Measurements from ENCODE around the gene COL4A6. TPM values are rescaled to one million over a fixed set of nuclear protein-coding genes. Genes with fewer than 3 reads are reported as not detected.
"Not testable (repeated sequence)": the region's sequence is repeated elsewhere in the genome, so short reads cannot be mapped to it uniquely, and the experiment has no call there.

COL4A6 gene
- total RNA-seq, 1 donor from 2014 or later, result 40.5 TPM

DNA sequence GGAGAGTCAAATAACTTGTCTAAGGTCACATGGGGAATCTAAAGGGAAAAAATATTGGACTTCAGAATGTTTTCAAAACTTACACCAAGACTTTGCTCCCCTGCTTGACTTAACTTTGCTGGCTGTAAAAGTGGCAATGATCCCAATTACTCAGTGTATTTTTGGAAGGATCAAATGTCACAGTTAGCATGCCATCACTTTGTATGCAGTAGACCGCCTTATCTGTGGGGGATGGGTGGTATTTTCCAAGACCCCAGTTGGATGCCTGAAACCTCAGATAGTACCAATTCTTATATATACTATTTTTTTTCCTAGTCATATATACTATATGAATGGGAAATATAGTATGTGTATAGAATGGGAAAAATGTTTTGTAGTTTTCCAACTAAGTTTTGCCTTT lies 53.4 kb downstream of the COL4A6 start:
- H3K36me3 ChIP-seq, result no peaks in the 10 kb centered on the region
- Mint-ChIP-seq H3K36me3 (peaks cover 40% of the 10 kb centered on the region), H3K4me3 (no peak overlapping the region)

DNA sequence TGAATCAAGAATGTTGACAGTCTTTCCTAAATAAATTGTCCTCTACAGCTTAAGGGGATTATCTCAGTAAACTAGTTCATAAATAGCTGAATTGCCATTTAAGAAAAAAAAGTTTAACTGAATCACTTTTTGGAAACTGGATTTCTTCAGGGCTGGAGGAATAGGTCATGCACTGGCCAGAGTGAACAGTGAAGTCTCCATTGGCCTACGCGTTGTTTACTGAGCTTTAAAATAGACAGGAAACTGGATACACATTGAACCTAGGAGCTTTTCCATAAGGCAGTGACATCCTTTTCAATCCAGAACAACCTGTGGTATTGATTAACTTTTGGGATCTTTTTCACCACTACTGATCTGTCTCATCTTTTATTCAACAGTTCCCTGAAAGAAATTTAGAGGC lies 58.0 kb downstream of the COL4A6 start:
- no peaks in the 10 kb centered on the region for H3K27me3 ChIP-seq
- Mint-ChIP-seq H3K4me1 (peaks cover 14% of the 10 kb centered on the region), H3K27me3 (ENCODE audit: insufficient read depth, low read depth) (no peaks in the 10 kb centered on the region), H3K9me3 (peaks cover 7% of the 10 kb centered on the region), H3K36me3 (peaks cover 18% of the 10 kb centered on the region), H3K4me3 (no peak overlapping the region), H3K27ac (no peak overlapping the region)
- no peak overlapping the region for H3K9ac ChIP-seq
- H3K4me3 ChIP-seq, result no peak overlapping the region
- H3K9me3 ChIP-seq (ENCODE audit: low read depth), result no peaks in the 10 kb centered on the region
- H3K4me2 ChIP-seq, result no peak overlapping the region
- DNase-seq (ENCODE audit: low spot score), result no peak
- no peak for TF ChIP-seq EZH2phosphoT487 (IDR thresholded peaks at IDR 0.05)
- H3K4me1 ChIP-seq, result peaks cover 11% of the 10 kb centered on the region
- H3K79me2 ChIP-seq (ENCODE audit: low read depth), result no peaks in the 10 kb centered on the region
- no peaks in the 10 kb centered on the region for H3F3A ChIP-seq (ENCODE audit: low read depth)
- no peak overlapping the region for H3K27ac ChIP-seq
- H2AFZ ChIP-seq (replicated peaks), result no peak overlapping the region
- no peaks in the 10 kb centered on the region for H4K20me1 ChIP-seq (ENCODE audit: low read depth)
- H3K36me3 ChIP-seq, result no peaks in the 10 kb centered on the region

More for the DNA sequence above, 53.4 kb downstream of the COL4A6 start:
- no peaks in the 10 kb centered on the region for H3K4me1 ChIP-seq
- TF ChIP-seq, protein P1, sequence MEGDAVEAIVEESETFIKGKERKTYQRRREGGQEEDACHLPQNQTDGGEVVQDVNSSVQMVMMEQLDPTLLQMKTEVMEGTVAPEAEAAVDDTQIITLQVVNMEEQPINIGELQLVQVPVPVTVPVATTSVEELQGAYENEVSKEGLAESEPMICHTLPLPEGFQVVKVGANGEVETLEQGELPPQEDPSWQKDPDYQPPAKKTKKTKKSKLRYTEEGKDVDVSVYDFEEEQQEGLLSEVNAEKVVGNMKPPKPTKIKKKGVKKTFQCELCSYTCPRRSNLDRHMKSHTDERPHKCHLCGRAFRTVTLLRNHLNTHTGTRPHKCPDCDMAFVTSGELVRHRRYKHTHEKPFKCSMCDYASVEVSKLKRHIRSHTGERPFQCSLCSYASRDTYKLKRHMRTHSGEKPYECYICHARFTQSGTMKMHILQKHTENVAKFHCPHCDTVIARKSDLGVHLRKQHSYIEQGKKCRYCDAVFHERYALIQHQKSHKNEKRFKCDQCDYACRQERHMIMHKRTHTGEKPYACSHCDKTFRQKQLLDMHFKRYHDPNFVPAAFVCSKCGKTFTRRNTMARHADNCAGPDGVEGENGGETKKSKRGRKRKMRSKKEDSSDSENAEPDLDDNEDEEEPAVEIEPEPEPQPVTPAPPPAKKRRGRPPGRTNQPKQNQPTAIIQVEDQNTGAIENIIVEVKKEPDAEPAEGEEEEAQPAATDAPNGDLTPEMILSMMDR (IDR thresholded peaks at IDR 0.05), result no peak
- TF ChIP-seq EZH2 (IDR thresholded peaks at IDR 0.05) (no peak), EZH2phosphoT487 (IDR thresholded peaks at IDR 0.05) (no peak)
- no peaks in the 10 kb centered on the region for H3K27me3 ChIP-seq
- Mint-ChIP-seq H3K27ac (no peak overlapping the region), H3K9me3 (peaks cover 49% of the 10 kb centered on the region), H3K4me1 (no peaks in the 10 kb centered on the region), H3K27me3 (ENCODE audit: insufficient read depth, low read depth) (peaks cover 2% of the 10 kb centered on the region)
- H3K4me2 ChIP-seq, result no peak overlapping the region
- H3K79me2 ChIP-seq (ENCODE audit: low read depth), result no peaks in the 10 kb centered on the region
- no peak overlapping the region for H3K4me3 ChIP-seq
- H3K9me3 ChIP-seq (ENCODE audit: low read depth), result peaks cover 7% of the 10 kb centered on the region
- no peak overlapping the region for H3K27ac ChIP-seq
- no peaks in the 10 kb centered on the region for H4K20me1 ChIP-seq (ENCODE audit: low read depth)
- no peaks in the 10 kb centered on the region for H3F3A ChIP-seq (ENCODE audit: low read depth)
- H2AFZ ChIP-seq (replicated peaks), result no peak overlapping the region
- no peak overlapping the region for H3K9ac ChIP-seq
- DNase-seq (ENCODE audit: low spot score), result no peak

DNA sequence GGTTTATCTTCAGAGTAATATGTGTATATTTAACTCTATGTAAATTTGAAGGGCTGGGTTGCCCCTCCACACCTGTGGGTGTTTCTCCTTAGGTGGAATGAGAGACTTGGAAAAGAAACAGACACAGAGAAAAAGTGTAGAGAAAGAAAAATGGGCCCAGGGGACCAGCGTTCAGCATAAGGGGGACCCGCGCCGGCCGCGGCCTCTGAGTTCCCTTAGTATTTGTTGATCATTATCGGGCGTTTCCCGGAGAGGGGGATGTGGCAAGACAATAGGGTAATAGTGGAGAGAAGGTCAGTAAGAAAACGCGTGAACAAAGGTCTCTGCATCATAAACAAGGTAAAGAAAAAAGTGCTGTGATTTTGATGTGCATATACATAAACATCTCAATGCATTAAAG lies 61.4 kb downstream of the COL4A6 start:
- H3K36me3 ChIP-seq; H2AFZ ChIP-seq (replicated peaks); H3K4me2 ChIP-seq; H3K9ac ChIP-seq; H3K9me3 ChIP-seq (ENCODE audit: low read depth); H3K4me3 Mint-ChIP-seq; H4K20me1 ChIP-seq (ENCODE audit: low read depth); H3K79me2 ChIP-seq (ENCODE audit: low read depth); H3K4me3 ChIP-seq; H3K27me3 Mint-ChIP-seq (ENCODE audit: insufficient read depth, low read depth); DNase-seq (ENCODE audit: low spot score); H3K9me3 Mint-ChIP-seq; H3K36me3 Mint-ChIP-seq; H3K27ac ChIP-seq; H3K27ac Mint-ChIP-seq; H3K27me3 ChIP-seq: not testable (repeated sequence)
- peaks cover 15% of the 10 kb centered on the region for H3F3A ChIP-seq (ENCODE audit: low read depth)
- peaks cover 45% of the 10 kb centered on the region for H3K4me1 ChIP-seq
- H3K4me1 Mint-ChIP-seq, result peaks cover 48% of the 10 kb centered on the region

DNA sequence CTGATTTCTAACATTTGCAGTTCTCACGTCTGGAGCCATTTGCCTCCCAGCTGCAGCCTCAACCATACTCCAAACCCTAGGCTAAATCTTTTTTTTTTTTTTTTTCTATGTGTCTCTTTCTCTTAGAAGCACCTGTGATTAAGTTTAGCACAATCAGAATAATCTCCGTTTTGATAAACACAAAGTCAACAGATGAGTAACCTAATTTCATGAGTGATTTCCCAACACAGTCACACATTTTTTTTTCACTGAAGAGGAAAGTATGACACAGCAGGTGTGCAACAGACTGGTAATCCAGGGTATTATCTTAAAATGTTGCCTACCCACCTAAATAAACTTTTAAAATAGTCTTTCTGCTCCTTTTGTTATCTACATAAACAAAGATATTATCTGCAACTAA lies 62.6 kb downstream of the COL4A6 start:
- not testable (repeated sequence) for H3K36me3 ChIP-seq; H3K79me2 ChIP-seq (ENCODE audit: low read depth); H3K9ac ChIP-seq; H4K20me1 ChIP-seq (ENCODE audit: low read depth); H3K9me3 Mint-ChIP-seq; H3K36me3 Mint-ChIP-seq; H3K4me3 ChIP-seq; H3K27me3 ChIP-seq; H3K27ac Mint-ChIP-seq; H3K27me3 Mint-ChIP-seq (ENCODE audit: insufficient read depth, low read depth); H3K4me2 ChIP-seq; DNase-seq (ENCODE audit: low spot score); H3K9me3 ChIP-seq (ENCODE audit: low read depth); H2AFZ ChIP-seq (replicated peaks)
- peaks cover 58% of the 10 kb centered on the region for H3K4me1 ChIP-seq
- Mint-ChIP-seq H3K4me3 (peak overlapping the region; percentile 5), H3K4me1 (peaks cover 58% of the 10 kb centered on the region)
- peak overlapping the region; percentile 46 for H3K27ac ChIP-seq
- peaks cover 19% of the 10 kb centered on the region for H3F3A ChIP-seq (ENCODE audit: low read depth)

DNA sequence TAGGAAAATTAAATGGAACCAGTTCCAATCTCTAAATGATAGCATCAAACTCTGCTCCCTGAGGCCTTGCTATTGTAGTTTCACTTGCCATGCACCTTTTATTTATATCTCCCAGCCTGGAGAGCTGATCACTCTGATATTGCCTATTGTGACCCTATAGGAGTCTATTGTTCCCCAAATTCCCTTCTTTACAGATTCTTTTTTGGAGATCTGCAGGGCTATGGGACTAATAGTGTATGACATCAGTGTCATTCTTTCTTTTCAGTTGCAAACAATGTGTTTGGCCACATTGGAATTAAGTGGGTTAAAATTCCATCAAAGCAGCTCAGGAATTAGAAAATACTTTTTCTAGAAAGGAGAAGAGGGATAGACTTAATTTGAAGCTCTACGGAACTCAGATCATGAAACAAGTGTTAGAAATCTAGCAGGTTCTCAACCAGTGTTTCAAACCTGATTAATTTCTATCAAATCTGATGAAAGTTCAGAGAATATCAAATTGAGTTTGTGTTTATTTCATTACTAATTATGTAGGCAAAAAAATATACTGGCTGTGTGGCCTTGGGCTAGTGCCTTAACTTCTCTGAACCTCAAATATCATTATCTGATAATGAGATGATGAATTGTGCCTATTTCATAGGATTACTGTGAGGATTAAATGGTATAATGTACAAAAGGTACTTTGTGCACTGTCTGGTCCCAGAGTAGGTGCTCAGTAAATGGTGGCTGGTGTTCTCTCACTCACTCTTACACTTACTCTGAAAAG lies 71.4 kb downstream of the COL4A6 start:
- no peaks in the 10 kb centered on the region for H3K27me3 ChIP-seq
- H3K9ac ChIP-seq, result no peak overlapping the region
- Mint-ChIP-seq H3K9me3 (no peaks in the 10 kb centered on the region), H3K4me3 (no peak overlapping the region), H3K4me1 (peaks cover 26% of the 10 kb centered on the region), H3K27ac (peak overlapping the region; percentile 58), H3K27me3 (ENCODE audit: insufficient read depth, low read depth) (no peaks in the 10 kb centered on the region), H3K36me3 (peaks cover 16% of the 10 kb centered on the region)
- H3K4me2 ChIP-seq, result peak overlapping the region; percentile 48
- peaks cover 40% of the 10 kb centered on the region for H3K4me1 ChIP-seq
- no peak overlapping the region for H3K4me3 ChIP-seq
- H3K27ac ChIP-seq, result peak overlapping the region; percentile 77
- H4K20me1 ChIP-seq (ENCODE audit: low read depth), result no peaks in the 10 kb centered on the region
- peak; percentile 41 for DNase-seq (ENCODE audit: low spot score)
- H3F3A ChIP-seq (ENCODE audit: low read depth), result peaks cover 4% of the 10 kb centered on the region
- H3K9me3 ChIP-seq (ENCODE audit: low read depth), result no peaks in the 10 kb centered on the region
- H3K79me2 ChIP-seq (ENCODE audit: low read depth), result no peaks in the 10 kb centered on the region
- no peak for TF ChIP-seq EZH2phosphoT487 (IDR thresholded peaks at IDR 0.05)
- TF ChIP-seq EZH2 (IDR thresholded peaks at IDR 0.05), result no peak
- TF ChIP-seq, protein P1 (IDR thresholded peaks at IDR 0.05), result no peak
- no peak overlapping the region for H2AFZ ChIP-seq (replicated peaks)
- H3K36me3 ChIP-seq, result no peaks in the 10 kb centered on the region

Data from neural progenitor cell (in vitro differentiated cells).